Measurements from ENCODE around the gene RTEL1. TPM values are rescaled to one million over a fixed set of nuclear protein-coding genes. Genes with fewer than 3 reads are reported as not detected.
"Not testable (repeated sequence)": the region's sequence is repeated elsewhere in the genome, so short reads cannot be mapped to it uniquely, and the experiment has no call there.

Gene RTEL1
- total and polyA plus RNA-seq, 2 donors (not counting 1 experiment from before 2014, with no cell fraction given) = 15.1 to 32.6 TPM

DNA sequence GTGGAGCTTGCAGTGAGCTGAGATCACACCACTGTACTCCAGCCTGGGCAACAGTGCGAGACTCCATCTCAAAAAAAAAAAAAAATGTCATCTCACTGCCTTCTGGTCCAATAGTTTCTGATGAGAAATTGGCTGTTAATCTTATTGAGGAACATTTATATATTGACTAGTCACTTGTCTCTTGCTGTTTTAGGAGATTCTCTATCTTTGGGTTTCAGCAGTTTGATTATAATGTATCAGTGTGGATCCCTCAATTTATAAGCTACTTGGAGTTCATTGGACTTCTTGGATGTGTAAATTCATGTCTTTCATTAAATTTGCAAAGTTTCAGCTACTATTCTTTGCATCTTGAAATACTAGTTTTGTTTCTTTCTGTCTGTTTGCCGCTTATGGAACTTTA lies 60.9 kb downstream of the RTEL1 start:
- no peak overlapping the region for H3K27ac Mint-ChIP-seq
- Histone ChIP-seq H3K36me3 (replicated peaks in 1 of 2; ENCODE audit: control extremely low read depth in 1 of 2, control insufficient read depth in 1 of 2, extremely low read depth in 1 of 2, insufficient read depth in 2 of 2, low read length in 1 of 2) (peaks cover 3 to 38% of the 10 kb centered on the region in 2 experiments), H3K27me3 (replicated peaks in 1 of 4; ENCODE audit: control extremely low read depth in 1 of 4, control insufficient read depth in 3 of 4, insufficient read depth in 4 of 4, low read length in 3 of 4) (no peaks in the 10 kb centered on the region), H3K4me2 (replicated peaks; ENCODE audit: low read depth, low read length, poor library complexity, severe bottlenecking) (no peak overlapping the region), H4K20me1 (ENCODE audit: control insufficient read depth, insufficient read depth, low read length, poor library complexity, severe bottlenecking) (peaks cover 55% of the 10 kb centered on the region), H3K27ac (ENCODE audit: low read length in 2 of 2) (no peak overlapping the region), H3K79me2 (ENCODE audit: control insufficient read depth, insufficient read depth, low read length) (peaks cover 85% of the 10 kb centered on the region), H2AFZ (ENCODE audit: insufficient read depth, low read depth, low read length, poor library complexity, severe bottlenecking) (no peak overlapping the region), H3K9ac (ENCODE audit: low read length) (no peak overlapping the region), H3K9me3 (ENCODE audit: control extremely low read depth in 1 of 3, control insufficient read depth in 2 of 3, insufficient read depth in 1 of 3, low read length in 2 of 3) (peaks cover 2 to 26% (median 13%) of the 10 kb centered on the region in 3 donors), H3K4me3 (ENCODE audit: control extremely low read depth in 1 of 5, extremely low read depth in 1 of 5, insufficient read depth in 1 of 5, low read depth in 2 of 5, low read length in 4 of 5) (no peak overlapping the region), H3K4me1 (ENCODE audit: control insufficient read depth in 2 of 2, insufficient read depth in 2 of 2, low read length in 2 of 2) (no peaks in the 10 kb centered on the region)
- peaks cover 4% of the 10 kb centered on the region for H3K9me3 Mint-ChIP-seq (ENCODE audit: insufficient read depth)
- CTCF ChIA-PET = interaction anchor here (0.6 to 1.1 kb wide), 3 partner anchors 13 to 255 kb away, joined by 3 to 4 read pairs (median 3); no protein-coding TSS in a partner anchor
- intact Hi-C loops (cut with micrococcal nuclease) = no loop called here
- no peaks in the 10 kb centered on the region for H3K27me3 Mint-ChIP-seq
- POLR2A ChIA-PET = interaction anchor here (0.7 kb wide), 1 partner anchor 294 kb away, joined by 3 read pairs; no protein-coding TSS in a partner anchor
- DNase-seq (no peak), ATAC-seq (ENCODE audit: low read depth) (no peak)
- H3K4me3 Mint-ChIP-seq = no peak overlapping the region
- H3K4me1 Mint-ChIP-seq = peaks cover 4% of the 10 kb centered on the region
- no peak for TF ChIP-seq EZH2 (IDR thresholded peaks at IDR 0.05; ENCODE audit: borderline replicate concordance, insufficient read depth, low read depth, low read length, poor library complexity, severe bottlenecking)
- TF ChIP-seq, protein P1, sequence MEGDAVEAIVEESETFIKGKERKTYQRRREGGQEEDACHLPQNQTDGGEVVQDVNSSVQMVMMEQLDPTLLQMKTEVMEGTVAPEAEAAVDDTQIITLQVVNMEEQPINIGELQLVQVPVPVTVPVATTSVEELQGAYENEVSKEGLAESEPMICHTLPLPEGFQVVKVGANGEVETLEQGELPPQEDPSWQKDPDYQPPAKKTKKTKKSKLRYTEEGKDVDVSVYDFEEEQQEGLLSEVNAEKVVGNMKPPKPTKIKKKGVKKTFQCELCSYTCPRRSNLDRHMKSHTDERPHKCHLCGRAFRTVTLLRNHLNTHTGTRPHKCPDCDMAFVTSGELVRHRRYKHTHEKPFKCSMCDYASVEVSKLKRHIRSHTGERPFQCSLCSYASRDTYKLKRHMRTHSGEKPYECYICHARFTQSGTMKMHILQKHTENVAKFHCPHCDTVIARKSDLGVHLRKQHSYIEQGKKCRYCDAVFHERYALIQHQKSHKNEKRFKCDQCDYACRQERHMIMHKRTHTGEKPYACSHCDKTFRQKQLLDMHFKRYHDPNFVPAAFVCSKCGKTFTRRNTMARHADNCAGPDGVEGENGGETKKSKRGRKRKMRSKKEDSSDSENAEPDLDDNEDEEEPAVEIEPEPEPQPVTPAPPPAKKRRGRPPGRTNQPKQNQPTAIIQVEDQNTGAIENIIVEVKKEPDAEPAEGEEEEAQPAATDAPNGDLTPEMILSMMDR (IDR thresholded peaks at IDR 0.05) = no peak
- WGBS (ENCODE audit: insufficient coverage) = no CpG with 5 or more reads among the region's 2 CpGs

- H3K27me3 ChIP-seq (replicated peaks in 1 of 4; ENCODE audit: control extremely low read depth in 1 of 4, control insufficient read depth in 3 of 4, insufficient read depth in 4 of 4, low read length in 3 of 4); H3K9me3 Mint-ChIP-seq (ENCODE audit: insufficient read depth); H3K4me3 ChIP-seq (ENCODE audit: control extremely low read depth in 1 of 5, extremely low read depth in 1 of 5, insufficient read depth in 1 of 5, low read depth in 2 of 5, low read length in 4 of 5); H2AFZ ChIP-seq (ENCODE audit: insufficient read depth, low read depth, low read length, poor library complexity, severe bottlenecking); ATAC-seq (ENCODE audit: low read depth); H3K27me3 Mint-ChIP-seq; H3K9ac ChIP-seq (ENCODE audit: low read length); H3K27ac Mint-ChIP-seq; intact Hi-C loops (cut with micrococcal nuclease); H3K4me3 Mint-ChIP-seq; DNase-seq; H3K4me2 ChIP-seq (replicated peaks; ENCODE audit: low read depth, low read length, poor library complexity, severe bottlenecking); POLR2A ChIA-PET; H3K27ac ChIP-seq (ENCODE audit: low read length in 2 of 2); H3K4me1 Mint-ChIP-seq: not testable (repeated sequence)
- Histone ChIP-seq H3K4me1 (ENCODE audit: control insufficient read depth in 2 of 2, insufficient read depth in 2 of 2, low read length in 2 of 2) (peaks cover 10 to 12% of the 10 kb centered on the region in 2 donors), H3K79me2 (ENCODE audit: control insufficient read depth, insufficient read depth, low read length) (peaks cover 80% of the 10 kb centered on the region), H3K36me3 (replicated peaks in 1 of 2; ENCODE audit: control extremely low read depth in 1 of 2, control insufficient read depth in 1 of 2, extremely low read depth in 1 of 2, insufficient read depth in 2 of 2, low read length in 1 of 2) (peaks cover 6 to 20% of the 10 kb centered on the region in 2 experiments), H3K9me3 (ENCODE audit: control extremely low read depth in 1 of 3, control insufficient read depth in 2 of 3, insufficient read depth in 1 of 3, low read length in 2 of 3) (peaks cover 2 to 31% (median 13%) of the 10 kb centered on the region in 3 donors), H4K20me1 (ENCODE audit: control insufficient read depth, insufficient read depth, low read length, poor library complexity, severe bottlenecking) (peaks cover 35% of the 10 kb centered on the region)
- CTCF ChIA-PET = interaction anchor here (0.6 kb wide), 1 partner anchor 312 kb away, joined by 3 read pairs; no protein-coding TSS in a partner anchor
- 97% methylated on average over 2 of the region's 2 CpGs for whole genome bisulfite sequencing (ENCODE audit: insufficient coverage)
Observed at GRCh38 chr20:63722967-63723622, 65.0 kb downstream of the RTEL1 start.

GRCh38 chr20:63730189-63730733 lies 72.1 kb downstream of the RTEL1 start:
- not testable (repeated sequence) for ATAC-seq (ENCODE audit: low read depth)

More at GRCh38 chr20:63730189-63730733, 72.1 kb downstream of the RTEL1 start:
- H3K4me1 Mint-ChIP-seq = peaks cover 31% of the 10 kb centered on the region
- H3K9ac ChIP-seq (ENCODE audit: low read length); CTCF ChIA-PET; H3K4me3 ChIP-seq (ENCODE audit: control extremely low read depth in 1 of 5, extremely low read depth in 1 of 5, insufficient read depth in 1 of 5, low read depth in 2 of 5, low read length in 4 of 5); POLR2A ChIA-PET; H3K4me3 Mint-ChIP-seq; H3K9me3 Mint-ChIP-seq (ENCODE audit: insufficient read depth); H2AFZ ChIP-seq (ENCODE audit: insufficient read depth, low read depth, low read length, poor library complexity, severe bottlenecking); H3K27me3 ChIP-seq (replicated peaks in 1 of 4; ENCODE audit: control extremely low read depth in 1 of 4, control insufficient read depth in 3 of 4, insufficient read depth in 4 of 4, low read length in 3 of 4); DNase-seq; H3K27me3 Mint-ChIP-seq; intact Hi-C loops (cut with micrococcal nuclease): not testable (repeated sequence)
- H3K27ac Mint-ChIP-seq = peak overlapping the region; percentile 70
- Histone ChIP-seq H3K36me3 (replicated peaks in 1 of 2; ENCODE audit: control extremely low read depth in 1 of 2, control insufficient read depth in 1 of 2, extremely low read depth in 1 of 2, insufficient read depth in 2 of 2, low read length in 1 of 2) (peaks cover 3 to 22% of the 10 kb centered on the region in 2 experiments), H3K9me3 (ENCODE audit: control extremely low read depth in 1 of 3, control insufficient read depth in 2 of 3, insufficient read depth in 1 of 3, low read length in 2 of 3) (peaks cover 1 to 12% (median 6%) of the 10 kb centered on the region in 3 donors), H3K79me2 (ENCODE audit: control insufficient read depth, insufficient read depth, low read length) (peaks cover 61% of the 10 kb centered on the region), H3K27ac (ENCODE audit: low read length in 2 of 2) (peak overlapping the region; percentile 36 to 47), H3K4me2 (replicated peaks; ENCODE audit: low read depth, low read length, poor library complexity, severe bottlenecking) (peak overlapping the region; percentile 62), H4K20me1 (ENCODE audit: control insufficient read depth, insufficient read depth, low read length, poor library complexity, severe bottlenecking) (peaks cover 38% of the 10 kb centered on the region), H3K4me1 (ENCODE audit: control insufficient read depth in 2 of 2, insufficient read depth in 2 of 2, low read length in 2 of 2) (peaks cover 38 to 49% of the 10 kb centered on the region in 2 donors)
- 55% methylated on average over 17 of the region's 18 CpGs for WGBS (ENCODE audit: insufficient coverage)
